ENCODE measurements around the gene NUDT8. TPM values are rescaled to one million over a fixed set of nuclear protein-coding genes. Genes with fewer than 3 reads are reported as not detected.

NUDT8 gene
- total and polyA plus RNA-seq, 7 donors, result 3.6 to 63.1 (median 10.9) TPM

DNA sequence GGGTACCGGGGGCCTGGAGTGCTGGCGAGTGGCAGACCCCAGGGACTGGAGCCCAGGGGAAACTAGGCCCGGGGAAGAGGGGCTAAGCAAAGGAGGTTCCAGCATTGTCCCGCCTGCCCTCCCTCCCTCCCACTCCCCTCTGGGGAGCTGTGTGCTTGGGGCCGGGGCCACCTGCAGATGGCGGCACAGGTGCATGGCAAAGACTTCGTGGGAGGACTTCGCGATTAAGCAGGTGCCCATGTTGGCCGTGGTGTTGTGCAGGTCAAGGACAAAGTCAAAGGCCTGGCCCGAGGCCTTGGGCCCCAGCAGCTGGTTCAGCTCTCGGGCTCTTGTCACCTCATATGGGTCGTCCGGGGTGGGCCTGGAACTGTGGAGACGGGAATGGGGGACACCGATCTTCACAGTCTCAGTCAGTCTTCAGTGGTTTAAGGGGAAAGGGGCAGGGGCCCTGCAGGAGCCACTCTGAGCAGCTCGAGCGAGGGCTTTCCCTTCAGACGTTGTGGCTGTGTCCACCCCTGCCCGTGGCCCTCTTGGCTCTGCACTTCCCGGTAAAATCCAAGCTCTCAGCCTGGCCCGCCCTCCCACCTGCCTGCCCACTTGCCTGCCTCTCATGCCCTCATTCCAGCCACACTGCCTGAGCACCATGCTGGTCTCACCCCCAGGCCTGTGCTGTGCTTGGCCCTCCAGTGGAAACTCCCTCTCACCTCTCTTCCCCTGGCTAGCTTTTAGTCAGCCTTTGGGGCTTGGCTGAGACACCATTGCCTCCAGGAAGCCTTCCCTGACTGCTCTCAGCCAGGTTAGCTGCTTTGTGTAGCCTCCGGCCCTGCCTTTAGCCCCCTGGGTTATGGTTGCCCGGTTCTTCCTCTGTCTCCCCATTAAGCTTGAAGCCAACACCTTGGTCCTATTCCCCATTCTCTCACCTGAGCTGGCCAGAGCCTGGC is 16.1 kb upstream of the NUDT8 start:
- Histone ChIP-seq H3K9me3 (no peaks in the 10 kb centered on the region), H3K27me3 (peaks cover 0 to 22% (median 0%) of the 10 kb centered on the region in 3 donors), H3K27ac (no peak overlapping the region), H3K4me1 (no peaks in the 10 kb centered on the region), H3K36me3 (no peaks in the 10 kb centered on the region), H3K4me3 (no peak overlapping the region)
- whole genome bisulfite sequencing, 2 donors, result 82 to 87% methylated on average over 24 of the region's 24 CpGs
- no peak for DNase-seq
- TF ChIP-seq POLR2A (IDR thresholded peaks at IDR 0.05), result no peak
- TF ChIP-seq CTCF (IDR thresholded peaks at IDR 0.05), result no peak
- TF ChIP-seq POLR2AphosphoS5 (IDR thresholded peaks at IDR 0.05), result no peak
- TF ChIP-seq EP300 (IDR thresholded peaks at IDR 0.05), result no peak
- intact Hi-C loops (cut with DNase I), result no loop called here

DNA sequence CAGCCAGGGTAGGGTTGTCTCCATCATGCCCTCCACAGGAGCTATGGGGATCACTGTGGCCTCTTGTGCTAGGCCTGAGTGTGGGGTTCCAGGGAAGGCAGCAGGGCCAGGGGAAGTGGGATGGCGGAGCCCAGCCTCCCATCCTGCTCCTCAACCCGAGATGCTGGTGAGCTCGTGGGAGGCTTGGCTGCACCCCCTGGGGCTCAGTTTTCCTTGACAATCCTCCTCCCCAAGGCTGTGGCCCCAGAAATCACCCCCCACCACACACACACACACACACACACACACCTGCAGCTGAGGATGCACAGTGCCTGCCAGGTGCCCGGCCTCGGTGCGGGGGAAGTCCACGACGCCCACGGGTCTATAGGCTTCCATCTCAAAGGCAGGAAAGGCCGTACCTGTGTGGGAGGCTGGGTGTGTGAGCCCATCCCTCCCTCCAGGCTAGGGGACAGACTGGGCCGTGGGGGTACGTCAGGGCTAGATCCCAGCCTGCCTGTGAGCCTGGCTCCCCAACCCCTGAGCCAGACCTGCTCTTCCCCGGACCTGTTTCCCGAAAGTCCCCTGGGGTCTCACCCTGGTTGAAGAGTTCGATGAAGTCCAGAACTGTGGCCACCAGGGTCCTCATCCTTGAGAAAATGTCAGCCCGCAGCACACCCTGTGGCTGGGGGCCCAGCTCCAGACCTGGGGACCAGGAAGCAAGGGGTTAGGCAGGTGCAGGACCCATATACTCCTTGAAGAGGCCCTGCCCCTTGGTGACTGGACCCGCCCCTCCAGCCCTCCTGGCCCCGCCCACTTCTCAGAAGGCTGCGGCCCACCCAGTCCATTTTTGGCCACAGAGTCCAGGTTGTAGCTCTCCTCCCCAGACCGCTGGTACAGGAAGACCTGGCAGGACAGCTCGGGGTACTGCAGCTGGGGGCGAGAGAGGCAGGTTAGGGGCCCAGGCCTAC is 15.0 kb upstream of the NUDT8 start:
- Histone ChIP-seq H3K27me3 (peaks cover 0 to 16% (median 0%) of the 10 kb centered on the region in 3 donors), H3K36me3 (no peaks in the 10 kb centered on the region), H3K4me1 (no peaks in the 10 kb centered on the region), H3K4me3 (no peak overlapping the region), H3K27ac (no peak overlapping the region), H3K9me3 (no peaks in the 10 kb centered on the region)
- intact Hi-C loops (cut with DNase I), result no loop called here
- 84 to 89% methylated on average over 22 of the region's 22 CpGs for WGBS, 2 donors
- TF ChIP-seq POLR2AphosphoS5 (IDR thresholded peaks at IDR 0.05) (no peak), POLR2A (IDR thresholded peaks at IDR 0.05) (no peak), EP300 (IDR thresholded peaks at IDR 0.05) (no peak), CTCF (IDR thresholded peaks at IDR 0.05) (no peak)
- DNase-seq, result peak; percentile 2

- no peak overlapping the region for H3K27ac ChIP-seq
- no peaks in the 10 kb centered on the region for H3K4me1 ChIP-seq
- intact Hi-C loops (cut with DNase I), result no loop called here
- no peaks in the 10 kb centered on the region for H3K36me3 ChIP-seq
- DNase-seq, result no peak
- H3K9me3 ChIP-seq, result no peaks in the 10 kb centered on the region
- H3K4me3 ChIP-seq, result no peak overlapping the region
- peaks cover 0 to 17% (median 0%) of the 10 kb centered on the region in 3 donors for H3K27me3 ChIP-seq
- 89 to 92% methylated on average over 5 of the region's 5 CpGs for WGBS, 2 donors
- TF ChIP-seq EP300 (IDR thresholded peaks at IDR 0.05), result no peak
- TF ChIP-seq POLR2AphosphoS5 (IDR thresholded peaks at IDR 0.05), result no peak
- TF ChIP-seq POLR2A (IDR thresholded peaks at IDR 0.05), result no peak
- no peak for TF ChIP-seq CTCF (IDR thresholded peaks at IDR 0.05)
These were observed 14.3 kb upstream of the NUDT8 start for GRCh38 chr11:67644042-67644441.

- Histone ChIP-seq H3K27me3 (peaks cover 0 to 11% (median 0%) of the 10 kb centered on the region in 3 donors), H3K9me3 (no peaks in the 10 kb centered on the region), H3K4me1 (no peaks in the 10 kb centered on the region), H3K36me3 (no peaks in the 10 kb centered on the region), H3K4me3 (no peak overlapping the region), H3K27ac (no peak overlapping the region)
- DNase-seq, result peak; percentile 35
- TF ChIP-seq POLR2AphosphoS5 (IDR thresholded peaks at IDR 0.05) (no peak), POLR2A (IDR thresholded peaks at IDR 0.05) (no peak), CTCF (IDR thresholded peaks at IDR 0.05) (no peak), EP300 (IDR thresholded peaks at IDR 0.05) (no peak)
- WGBS, 2 donors, result 93% methylated on average over 15 of the region's 15 CpGs
- intact Hi-C loops (cut with DNase I), result no loop called here
These were observed 12.7 kb upstream of the NUDT8 start for GRCh38 chr11:67642173-67643120.
